Thymus (tissue), 11 donors: ENCODE data around the gene AMIGO3. TPM values are rescaled to one million over a fixed set of nuclear protein-coding genes. Genes with fewer than 3 reads are reported as not detected.
A peak's percentile ranks its signal among the peaks of the same experiment; 100 is the strongest.

Source experiments
- DNase-seq, 9 donors: peaks; one replicate each; pipeline ENCODE4 v3.0.0-alpha.2; 2013; ENCODE audit warnings: low spot score in 9 of 9, low read depth in 6 of 9, missing footprints in 1 of 9
- H3K27ac ChIP-seq, 2 donors: one replicate each; pipeline ENCODE4 v1.5.1; 2013; ENCODE audit warnings: control low read depth in 1 of 2, low read depth in 1 of 2, low read length in 1 of 2, mild to moderate bottlenecking in 1 of 2, moderate library complexity in 1 of 2
- H3K27me3 ChIP-seq, 2 donors: one replicate each; pipeline ENCODE4 v1.5.1; 2013; ENCODE audit warnings: low read length in 1 of 2; ENCODE audit not compliant: control insufficient read depth in 2 of 2, insufficient read depth in 1 of 2
- H3K36me3 ChIP-seq, 2 donors: one replicate each; pipeline ENCODE4 v1.5.1; 2013; ENCODE audit warnings: low read length in 1 of 2, mild to moderate bottlenecking in 1 of 2, moderate library complexity in 1 of 2; ENCODE audit not compliant: control insufficient read depth in 2 of 2, insufficient read depth in 2 of 2
- H3K4me1 ChIP-seq, 2 donors: one replicate each; pipeline ENCODE4 v1.5.1; 2013; ENCODE audit warnings: low read length in 2 of 2; ENCODE audit not compliant: control insufficient read depth in 2 of 2, insufficient read depth in 2 of 2
- H3K4me3 ChIP-seq, 2 donors: one replicate each; pipeline ENCODE4 v1.5.1; 2013; ENCODE audit warnings: low read length in 2 of 2, control low read depth in 1 of 2, mild to moderate bottlenecking in 1 of 2
- H3K9me3 ChIP-seq, 2 donors: one replicate each; pipeline ENCODE4 v1.5.1; 2013; ENCODE audit warnings: low read length in 1 of 2, mild to moderate bottlenecking in 1 of 2; ENCODE audit not compliant: control insufficient read depth in 2 of 2, insufficient read depth in 1 of 2
- WGBS: extraction: QIAGEN DNeasy Blood & Tissue Kit; methylation state at CpG from one replicate; pipeline ENCODE4 v1.1.7; 2013; 5-methylcytosine and 5-hydroxymethylcytosine counted together
- polyA plus RNA-seq: library from polyadenylated mRNA; stranded (reverse); fragments of 200-250 nt; gene quantifications from one replicate; pipeline ENCODE4 v1.2.3, GENCODE V29; 2013
- total RNA-seq: library from RNA; stranded (reverse); fragments of 120-200 nt; gene quantifications from one replicate; pipeline ENCODE4 v1.2.4, GENCODE V29; 2013
- donor health status: healthy.

AMIGO3 gene
- total and polyA plus RNA-seq, 2 donors: 0.19 to 2.0 TPM

- H3K27ac ChIP-seq: no peak overlapping the region
- H3K9me3 ChIP-seq: no peaks in the 10 kb centered on the region
- peaks cover 0 to 6% of the 10 kb centered on the region in 2 donors for H3K27me3 ChIP-seq
- H3K4me1 ChIP-seq: peaks cover 17 to 43% of the 10 kb centered on the region in 2 donors
- 97% methylated on average over 26 of the region's 26 CpGs for WGBS
- no peak overlapping the region for H3K4me3 ChIP-seq
- H3K36me3 ChIP-seq: peaks cover 37 to 48% of the 10 kb centered on the region in 2 donors
- DNase-seq: no peak
Measured at GRCh38 chr3:49721896-49722781, 2.7 kb upstream of the AMIGO3 start.

DNA sequence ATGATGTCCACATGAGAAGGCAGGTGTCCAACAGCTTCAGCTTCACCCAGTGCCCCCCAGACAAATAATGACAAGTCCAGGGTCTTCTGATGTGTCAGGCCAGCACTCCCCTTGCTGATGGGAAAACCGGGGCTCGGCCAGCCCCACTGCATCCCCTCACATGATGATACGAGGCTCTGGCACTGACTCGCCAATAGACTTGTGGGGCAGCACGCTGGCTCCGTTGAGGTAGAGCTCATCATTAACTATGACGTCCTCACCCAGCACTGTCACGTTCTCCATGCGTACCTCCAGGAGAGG is 2.1 kb upstream of the AMIGO3 start:
- Histone ChIP-seq H3K27ac (no peak overlapping the region), H3K4me1 (peaks cover 17 to 43% of the 10 kb centered on the region in 2 donors), H3K36me3 (peaks cover 31 to 45% of the 10 kb centered on the region in 2 donors), H3K9me3 (no peaks in the 10 kb centered on the region), H3K4me3 (no peak overlapping the region), H3K27me3 (peaks cover 0 to 6% of the 10 kb centered on the region in 2 donors)
- no peak for DNase-seq
- WGBS: 97% methylated on average over 9 of the region's 9 CpGs

DNA sequence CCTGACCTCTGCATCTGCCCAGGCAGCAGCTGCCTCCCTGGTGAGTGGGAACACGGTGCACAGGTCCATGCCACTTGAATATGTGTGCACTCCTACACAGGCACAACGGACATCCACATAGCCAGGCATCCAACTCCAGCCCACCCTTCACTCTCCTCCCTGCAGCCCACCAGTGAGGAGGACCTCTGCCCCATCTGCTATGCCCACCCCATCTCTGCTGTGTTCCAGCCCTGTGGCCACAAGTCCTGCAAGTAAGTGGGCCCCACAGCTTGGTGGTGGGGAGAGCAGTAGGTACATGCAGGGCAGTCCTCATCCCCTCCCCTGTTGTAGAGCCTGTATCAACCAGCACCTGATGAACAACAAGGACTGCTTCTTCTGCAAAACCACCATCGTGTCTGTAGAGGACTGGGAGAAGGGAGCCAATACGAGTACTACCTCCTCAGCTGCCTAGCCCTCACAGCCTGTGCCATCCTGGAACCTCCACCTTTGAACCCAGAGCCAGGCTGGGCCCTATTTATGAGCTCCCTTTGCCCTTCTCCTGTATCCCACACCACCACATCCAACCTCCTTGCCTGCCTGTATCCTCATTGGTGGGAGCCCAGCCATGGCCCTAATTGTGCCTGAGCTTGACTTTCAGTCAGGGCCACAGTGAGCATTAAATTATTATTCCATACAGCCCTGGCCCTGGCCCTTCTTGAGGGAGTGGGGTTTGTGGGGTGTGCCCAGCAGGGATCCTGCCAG is 1.5 kb upstream of the AMIGO3 start:
- no peaks in the 10 kb centered on the region for H3K9me3 ChIP-seq
- peaks cover 17 to 43% of the 10 kb centered on the region in 2 donors for H3K4me1 ChIP-seq

GRCh38 chr3:49718858-49719213 is 648 bp downstream of the AMIGO3 start:
- Histone ChIP-seq H3K36me3 (peaks cover 31 to 49% of the 10 kb centered on the region in 2 donors), H3K4me1 (peaks cover 11 to 34% of the 10 kb centered on the region in 2 donors)
- 13% methylated on average over 33 of the region's 33 CpGs for WGBS

More for the DNA sequence above, 1.5 kb upstream of the AMIGO3 start:
- peaks cover 30 to 44% of the 10 kb centered on the region in 2 donors for H3K36me3 ChIP-seq
- no peak for DNase-seq
- H3K27me3 ChIP-seq: peaks cover 0 to 6% of the 10 kb centered on the region in 2 donors
- WGBS: 95% methylated on average over 4 of the region's 4 CpGs
- no peak overlapping the region for H3K4me3 ChIP-seq
- no peak overlapping the region for H3K27ac ChIP-seq

DNA sequence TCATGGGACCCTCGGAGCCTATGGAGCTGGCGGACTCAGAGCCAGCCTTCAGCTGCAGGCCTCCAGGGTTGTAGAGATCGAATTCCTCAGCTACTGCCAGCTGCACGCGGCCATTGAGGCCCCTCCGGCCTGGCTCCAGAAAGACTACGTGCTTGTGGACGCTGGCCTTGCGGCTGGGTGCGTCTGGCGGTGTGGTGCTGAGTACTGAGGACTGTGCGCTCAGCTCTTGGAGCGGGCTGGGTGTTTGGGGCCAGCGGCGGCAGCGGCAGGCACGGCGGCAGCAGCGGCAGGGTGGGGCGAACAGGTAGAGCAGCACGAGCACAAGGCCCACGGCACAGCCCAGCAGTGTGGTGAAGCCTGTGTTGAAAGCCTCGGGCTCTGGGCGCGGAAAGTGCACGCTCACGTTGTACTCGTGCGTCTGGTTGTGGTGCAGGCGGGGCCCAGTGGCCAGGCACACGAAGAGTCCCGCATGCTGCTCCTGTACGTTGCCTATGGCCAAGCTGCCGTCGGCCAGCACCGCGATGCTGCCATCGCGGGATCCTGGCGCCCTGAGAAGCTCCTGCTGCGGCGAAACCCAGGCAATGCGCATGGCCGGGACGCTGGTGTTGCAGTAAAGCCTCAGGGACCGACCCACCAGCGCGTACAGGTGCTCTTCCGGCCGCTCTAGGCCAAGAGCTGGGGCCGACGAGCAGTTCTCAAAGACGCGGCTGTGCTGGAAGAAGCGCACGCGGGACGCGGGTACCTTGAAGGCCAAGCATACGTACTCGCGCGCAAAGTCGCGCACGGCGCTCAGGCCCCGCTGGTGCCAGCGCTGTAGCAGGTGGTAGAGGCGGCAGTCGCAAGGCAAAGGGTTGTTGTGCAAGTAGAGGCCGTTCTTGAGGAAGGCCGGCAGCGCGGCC is 1.3 kb downstream of the AMIGO3 start:
- no peaks in the 10 kb centered on the region for H3K9me3 ChIP-seq
- peaks cover 31 to 49% of the 10 kb centered on the region in 2 donors for H3K36me3 ChIP-seq
- WGBS: 84% methylated on average over 75 of the region's 75 CpGs
- H3K4me3 ChIP-seq: peak overlapping the region; percentile 60 to 66
- DNase-seq: peak in 1 of 9 donors; percentile 23
- H3K4me1 ChIP-seq: peaks cover 14 to 38% of the 10 kb centered on the region in 2 donors
- no peak overlapping the region for H3K27ac ChIP-seq
- H3K27me3 ChIP-seq: peaks cover 0 to 6% of the 10 kb centered on the region in 2 donors

More at GRCh38 chr3:49718858-49719213, 648 bp downstream of the AMIGO3 start:
- H3K27ac ChIP-seq: peak overlapping the region in 1 of 2 donors; percentile 90
- peak overlapping the region; percentile 60 to 66 for H3K4me3 ChIP-seq
- peaks cover 0 to 6% of the 10 kb centered on the region in 2 donors for H3K27me3 ChIP-seq
- no peak for DNase-seq
- no peaks in the 10 kb centered on the region for H3K9me3 ChIP-seq

DNA sequence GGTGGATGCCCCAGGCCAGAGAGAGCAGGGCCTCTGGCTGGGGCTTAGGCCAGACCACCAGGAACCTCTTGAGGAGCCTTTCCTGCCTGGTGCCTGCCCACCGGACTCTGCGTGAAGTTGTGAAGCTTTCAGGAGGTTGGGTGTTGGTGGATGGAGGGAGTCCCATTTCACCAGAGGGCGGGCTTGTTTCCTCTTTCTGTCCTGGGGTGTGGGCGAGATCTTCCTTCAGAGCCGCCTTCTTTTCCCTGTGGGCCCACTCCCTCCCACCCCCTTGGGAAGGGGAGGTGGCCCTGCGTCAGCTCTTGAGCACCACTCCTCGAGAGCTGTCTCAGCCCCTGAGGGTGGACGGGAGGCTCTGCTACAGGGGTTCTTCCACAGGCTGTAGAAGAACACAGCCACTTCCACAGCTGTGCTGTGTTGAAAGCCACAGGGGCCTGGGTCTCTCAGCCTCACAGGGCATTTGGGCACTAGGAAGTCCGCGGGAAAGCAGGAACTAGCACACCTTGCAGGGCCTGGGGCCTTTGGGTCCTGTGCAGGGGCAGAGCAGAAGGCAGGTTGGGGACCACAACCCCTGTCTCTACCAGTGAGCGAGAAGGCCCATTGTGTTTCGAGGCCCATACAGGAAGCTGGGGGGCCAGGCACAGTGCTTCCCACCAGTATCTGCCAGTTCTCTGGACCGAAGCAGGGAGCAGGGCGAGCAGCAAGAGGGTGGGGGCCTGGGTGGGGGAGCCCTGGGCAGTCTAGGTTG is 2.1 kb downstream of the AMIGO3 start:
- WGBS: 96% methylated on average over 14 of the region's 14 CpGs
- peaks cover 14 to 38% of the 10 kb centered on the region in 2 donors for H3K4me1 ChIP-seq
- H3K27me3 ChIP-seq: peaks cover 0 to 6% of the 10 kb centered on the region in 2 donors
- no peak overlapping the region for H3K27ac ChIP-seq
- H3K36me3 ChIP-seq: peaks cover 29 to 41% of the 10 kb centered on the region in 2 donors
- no peaks in the 10 kb centered on the region for H3K9me3 ChIP-seq
- no peak overlapping the region for H3K4me3 ChIP-seq
- DNase-seq: no peak

- Histone ChIP-seq H3K9me3 (no peaks in the 10 kb centered on the region), H3K4me3 (no peak overlapping the region), H3K27me3 (peaks cover 0 to 6% of the 10 kb centered on the region in 2 donors), H3K4me1 (peaks cover 16 to 43% of the 10 kb centered on the region in 2 donors), H3K27ac (no peak overlapping the region), H3K36me3 (peaks cover 23 to 35% of the 10 kb centered on the region in 2 donors)
- DNase-seq: no peak
- 94% methylated on average over 16 of the region's 16 CpGs for WGBS
Measured at GRCh38 chr3:49716691-49717210, 2.7 kb downstream of the AMIGO3 start.

- H3K27me3 ChIP-seq: peaks cover 0 to 6% of the 10 kb centered on the region in 2 donors
- no peak overlapping the region for H3K4me3 ChIP-seq
- no peak overlapping the region for H3K27ac ChIP-seq
- no peak for DNase-seq
- no peaks in the 10 kb centered on the region for H3K9me3 ChIP-seq
- 97% methylated on average over 7 of the region's 7 CpGs for WGBS
- peaks cover 17 to 29% of the 10 kb centered on the region in 2 donors for H3K36me3 ChIP-seq
- peaks cover 22 to 49% of the 10 kb centered on the region in 2 donors for H3K4me1 ChIP-seq
Measured at GRCh38 chr3:49716169-49716568, 3.3 kb downstream of the AMIGO3 start.
